Measurements from ENCODE around the gene KCNJ6.

DNA sequence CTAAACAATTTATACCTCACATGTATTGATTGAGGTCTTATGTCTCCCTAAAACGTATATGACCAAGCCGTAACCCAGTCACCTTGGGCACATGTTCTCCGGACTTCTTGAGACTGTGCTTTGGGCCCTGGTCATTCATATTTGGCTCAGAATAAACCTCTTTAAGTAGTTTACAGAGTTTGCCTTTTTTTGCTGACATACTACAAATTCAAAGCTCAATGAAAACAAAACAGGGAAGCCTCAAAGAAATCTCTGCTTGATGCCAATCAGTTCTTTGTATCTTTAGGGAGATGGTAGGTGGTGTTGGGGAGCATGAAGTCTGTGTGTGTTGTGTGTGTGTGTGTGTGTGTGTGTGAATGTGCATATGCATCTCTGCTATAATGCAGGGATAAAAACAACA lies 247.0 kb downstream of the KCNJ6 start:
- TF ChIP-seq, protein P1, sequence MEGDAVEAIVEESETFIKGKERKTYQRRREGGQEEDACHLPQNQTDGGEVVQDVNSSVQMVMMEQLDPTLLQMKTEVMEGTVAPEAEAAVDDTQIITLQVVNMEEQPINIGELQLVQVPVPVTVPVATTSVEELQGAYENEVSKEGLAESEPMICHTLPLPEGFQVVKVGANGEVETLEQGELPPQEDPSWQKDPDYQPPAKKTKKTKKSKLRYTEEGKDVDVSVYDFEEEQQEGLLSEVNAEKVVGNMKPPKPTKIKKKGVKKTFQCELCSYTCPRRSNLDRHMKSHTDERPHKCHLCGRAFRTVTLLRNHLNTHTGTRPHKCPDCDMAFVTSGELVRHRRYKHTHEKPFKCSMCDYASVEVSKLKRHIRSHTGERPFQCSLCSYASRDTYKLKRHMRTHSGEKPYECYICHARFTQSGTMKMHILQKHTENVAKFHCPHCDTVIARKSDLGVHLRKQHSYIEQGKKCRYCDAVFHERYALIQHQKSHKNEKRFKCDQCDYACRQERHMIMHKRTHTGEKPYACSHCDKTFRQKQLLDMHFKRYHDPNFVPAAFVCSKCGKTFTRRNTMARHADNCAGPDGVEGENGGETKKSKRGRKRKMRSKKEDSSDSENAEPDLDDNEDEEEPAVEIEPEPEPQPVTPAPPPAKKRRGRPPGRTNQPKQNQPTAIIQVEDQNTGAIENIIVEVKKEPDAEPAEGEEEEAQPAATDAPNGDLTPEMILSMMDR (conservative IDR thresholded peaks at IDR 0.05; ENCODE audit: low read depth, low read length), result no peak
- no peak for TF ChIP-seq EZH2 (IDR thresholded peaks at IDR 0.05; ENCODE audit: borderline replicate concordance, low read depth, low read length, poor library complexity, severe bottlenecking)

Data from A673 (cell line).